Epithelial cell of prostate (primary cell): ENCODE data around the gene ZNF511.
A peak's percentile ranks its signal among the peaks of the same experiment; 100 is the strongest.

Experiments
- DNase-seq: peaks from one replicate; pipeline ENCODE4 v3.0.0-alpha.2; 2011; ENCODE audit warnings: low read depth, low spot score
- H3K27ac ChIP-seq: fragments of 450-650 bp; 2 replicates; pipeline ENCODE4 v1.5.1; 2017; ENCODE audit warnings: mild to moderate bottlenecking

The ZNF511 gene

DNA sequence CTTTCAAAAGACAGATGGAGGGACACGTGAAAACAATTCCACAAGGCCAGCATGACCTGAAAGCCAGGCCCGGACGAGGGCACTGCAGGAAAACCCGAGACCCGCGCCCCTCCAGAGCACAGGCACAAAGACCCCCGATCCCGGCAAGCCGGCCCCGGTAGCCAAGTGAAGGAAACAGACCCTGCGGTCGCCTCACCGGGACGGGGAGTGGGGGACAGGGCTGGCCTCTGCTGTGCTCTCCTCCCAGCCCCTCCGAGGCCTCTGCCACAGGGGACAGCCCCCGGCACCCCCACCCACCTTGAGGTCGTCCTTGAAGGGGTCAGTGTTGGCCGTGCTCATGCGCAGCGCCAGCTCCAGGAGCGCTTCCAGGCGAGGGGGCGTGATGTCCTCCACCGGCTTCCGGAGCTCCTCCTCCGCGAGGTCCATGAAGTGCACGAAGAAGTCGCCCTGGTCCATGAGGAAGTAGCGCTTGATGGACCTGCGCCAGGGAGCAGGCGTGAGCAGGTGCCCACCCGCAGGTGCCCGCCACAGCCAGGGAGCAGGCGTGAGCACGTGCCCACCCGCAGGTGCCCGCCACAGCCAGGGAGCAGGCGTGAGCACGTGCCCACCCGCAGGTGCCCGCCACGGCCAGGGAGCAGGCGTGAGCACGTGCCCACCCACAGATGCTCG is 20.7 kb upstream of the ZNF511 start:
- no peak for DNase-seq
- no peak overlapping the region for H3K27ac ChIP-seq

- no peak overlapping the region for H3K27ac ChIP-seq
- DNase-seq: no peak
These were observed 19.0 kb upstream of the ZNF511 start for GRCh38 chr10:133289761-133290160.

DNA sequence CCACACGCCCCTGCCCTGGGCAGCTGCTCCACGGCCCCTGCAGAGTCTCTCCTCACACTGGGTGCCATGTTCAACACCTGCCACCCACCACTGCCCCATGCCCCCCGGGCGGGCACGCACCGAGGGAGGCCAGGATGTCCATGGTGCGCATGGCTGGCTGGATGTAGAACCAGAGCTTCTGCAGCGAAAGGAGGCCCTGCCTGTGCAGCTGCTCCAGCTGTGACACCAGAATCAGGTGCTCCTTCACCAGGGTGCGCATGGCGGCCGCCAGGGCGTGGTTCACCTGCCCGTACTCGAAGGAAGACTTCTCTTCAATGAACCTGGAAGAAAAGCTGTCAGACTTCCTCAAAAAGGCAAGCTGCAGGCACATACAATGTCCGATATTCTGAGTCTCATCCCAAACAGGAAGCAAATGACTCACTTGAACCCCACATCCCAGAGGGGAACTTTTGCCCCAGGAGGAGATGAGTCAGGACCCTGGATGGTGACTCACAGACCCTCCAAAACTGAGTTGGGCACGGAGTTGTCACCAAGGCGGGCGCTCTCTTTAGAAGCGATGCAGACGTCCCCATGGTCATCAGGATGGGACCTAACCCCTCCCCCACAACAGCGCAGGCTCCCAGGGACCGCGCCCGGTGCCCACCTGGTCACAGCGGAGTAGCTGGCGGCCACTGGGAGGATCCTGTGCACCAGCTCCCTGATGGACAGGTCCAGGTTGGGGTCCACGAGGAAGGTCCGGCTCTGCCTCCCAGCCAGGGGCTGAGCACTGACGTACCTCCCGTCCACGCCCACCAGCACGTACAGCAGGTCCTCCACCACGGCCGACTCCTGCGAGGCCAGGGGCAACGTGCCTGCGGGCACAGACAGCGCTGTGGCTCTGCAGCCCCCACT is 15.6 kb upstream of the ZNF511 start:
- H3K27ac ChIP-seq: peak overlapping the region; percentile 65
- DNase-seq: no peak

DNA sequence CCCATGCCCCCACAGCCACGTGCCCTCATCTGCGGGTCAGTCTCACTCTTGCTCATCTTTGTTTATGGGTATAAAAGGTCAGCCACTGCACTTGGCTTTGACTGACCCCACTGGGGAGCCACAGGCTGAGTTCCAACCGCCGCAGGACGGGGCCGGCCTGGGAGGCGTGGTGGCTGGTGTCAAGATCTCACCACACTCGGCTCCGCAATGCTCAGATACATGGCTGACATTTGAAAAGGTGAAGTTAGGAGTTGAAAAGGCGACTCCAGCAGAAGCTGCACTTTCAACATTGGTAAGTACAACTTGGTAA is 14.9 kb upstream of the ZNF511 start:
- H3K27ac ChIP-seq: peak overlapping the region; percentile 65
- no peak for DNase-seq

DNA sequence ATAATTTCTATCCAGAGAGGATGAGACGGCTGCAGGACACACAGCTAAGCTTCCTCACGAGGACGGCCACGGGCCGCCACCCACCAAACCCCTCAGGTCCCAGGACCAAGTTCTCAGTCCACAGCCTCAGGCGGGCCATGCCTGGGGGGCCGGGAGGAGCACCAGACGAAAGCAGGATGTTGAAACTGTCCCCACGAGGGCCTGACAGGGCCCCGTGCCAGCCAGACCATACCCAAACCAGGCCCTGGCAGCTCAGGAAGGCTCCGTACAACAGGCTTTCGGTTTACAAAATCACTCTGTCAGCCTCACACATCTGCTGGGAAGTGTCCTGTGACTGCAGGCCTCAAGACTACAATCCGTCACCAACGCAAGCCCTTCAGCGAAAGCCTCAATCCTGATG is 14.5 kb upstream of the ZNF511 start:
- DNase-seq: no peak
- peak overlapping the region; percentile 65 for H3K27ac ChIP-seq

- H3K27ac ChIP-seq: no peak overlapping the region
- no peak for DNase-seq
These were observed 13.0 kb upstream of the ZNF511 start for GRCh38 chr10:133295426-133296320.

DNA sequence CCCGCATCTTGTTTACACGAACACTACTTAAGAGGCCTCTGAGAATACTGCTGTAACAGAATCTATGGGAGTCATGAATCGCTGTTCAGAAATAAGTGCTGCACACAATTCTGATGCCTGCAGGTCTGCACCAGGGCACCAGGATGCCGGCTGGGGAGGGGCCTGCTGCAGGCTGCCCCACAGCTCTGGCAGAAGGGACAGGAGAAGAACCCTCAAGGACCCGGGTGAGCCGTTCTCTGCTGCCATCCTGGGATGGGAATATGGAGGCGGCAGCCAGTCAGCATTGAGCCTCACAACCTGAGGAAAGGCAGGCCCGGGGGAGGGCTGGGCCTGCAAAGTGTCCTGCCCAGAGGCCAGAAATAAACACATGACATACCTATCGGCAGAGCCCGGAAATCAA is 11.2 kb upstream of the ZNF511 start:
- no peak for DNase-seq
- H3K27ac ChIP-seq: no peak overlapping the region

GRCh38 chr10:133298466-133298865 is 10.2 kb upstream of the ZNF511 start:
- no peak for DNase-seq
- H3K27ac ChIP-seq: no peak overlapping the region

DNA sequence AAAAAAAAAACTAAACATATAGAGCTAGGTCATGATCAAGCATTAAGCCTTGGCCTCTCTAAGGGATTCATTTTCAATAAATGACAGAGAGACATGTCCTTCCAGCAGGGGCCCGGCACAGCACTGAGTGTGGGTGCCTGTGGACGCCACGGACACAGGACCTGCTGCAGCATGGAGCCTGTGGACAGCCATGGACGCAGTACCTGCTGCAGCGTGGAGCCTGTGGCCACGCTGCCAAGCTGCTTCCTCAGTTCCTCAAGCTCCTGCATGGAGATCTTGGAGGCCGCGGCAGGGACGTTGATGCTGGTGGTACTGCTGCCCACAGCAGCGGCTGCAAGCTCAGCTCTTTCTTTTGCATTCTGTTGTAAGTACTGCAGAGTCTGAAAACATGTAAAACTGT is 9.5 kb upstream of the ZNF511 start:
- no peak overlapping the region for H3K27ac ChIP-seq
- no peak for DNase-seq

DNA sequence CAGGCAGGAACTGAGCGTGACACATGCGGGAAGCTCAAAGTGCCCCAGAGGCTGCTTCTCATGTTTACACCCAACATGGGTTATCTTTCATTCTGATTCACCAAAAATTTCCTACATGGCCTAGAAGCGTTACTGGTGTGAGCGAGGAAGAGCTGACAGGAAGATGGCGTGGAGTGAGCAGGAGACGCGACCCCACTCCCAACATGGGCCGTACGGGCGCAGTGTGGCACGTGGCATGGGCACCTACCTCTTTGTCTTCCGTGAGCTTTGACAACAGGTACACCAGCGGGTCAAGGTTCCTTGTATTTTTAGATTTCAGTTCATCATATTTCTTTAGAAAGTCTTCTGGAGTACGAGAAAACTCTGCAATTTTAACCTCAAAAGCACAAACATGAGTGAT is 9.0 kb upstream of the ZNF511 start:
- DNase-seq: no peak
- H3K27ac ChIP-seq: no peak overlapping the region

DNA sequence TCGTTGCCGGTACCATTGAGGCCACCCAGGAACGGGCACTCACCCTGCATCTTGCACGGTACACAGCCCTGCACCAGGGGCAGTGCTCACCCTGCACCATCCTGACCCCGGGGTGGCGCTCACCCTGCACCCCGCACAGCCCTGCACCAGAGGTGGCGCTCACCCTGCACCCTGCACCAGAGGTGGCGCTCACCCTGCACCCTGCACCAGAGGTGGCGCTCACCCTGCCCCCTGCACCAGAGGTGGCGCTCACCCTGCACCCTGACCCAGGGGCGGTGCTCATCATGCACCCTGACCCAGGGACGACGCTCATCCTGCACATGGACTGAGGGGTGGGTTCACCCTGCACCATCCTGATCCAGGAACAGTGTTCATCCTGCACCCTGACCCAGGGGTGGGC is 6.5 kb upstream of the ZNF511 start:
- no peak for DNase-seq
- no peak overlapping the region for H3K27ac ChIP-seq

GRCh38 chr10:133303206-133303605 is 5.5 kb upstream of the ZNF511 start:
- DNase-seq: no peak
- H3K27ac ChIP-seq: no peak overlapping the region

GRCh38 chr10:133306097-133306476 is 2.6 kb upstream of the ZNF511 start:
- no peak for DNase-seq
- H3K27ac ChIP-seq: no peak overlapping the region

DNA sequence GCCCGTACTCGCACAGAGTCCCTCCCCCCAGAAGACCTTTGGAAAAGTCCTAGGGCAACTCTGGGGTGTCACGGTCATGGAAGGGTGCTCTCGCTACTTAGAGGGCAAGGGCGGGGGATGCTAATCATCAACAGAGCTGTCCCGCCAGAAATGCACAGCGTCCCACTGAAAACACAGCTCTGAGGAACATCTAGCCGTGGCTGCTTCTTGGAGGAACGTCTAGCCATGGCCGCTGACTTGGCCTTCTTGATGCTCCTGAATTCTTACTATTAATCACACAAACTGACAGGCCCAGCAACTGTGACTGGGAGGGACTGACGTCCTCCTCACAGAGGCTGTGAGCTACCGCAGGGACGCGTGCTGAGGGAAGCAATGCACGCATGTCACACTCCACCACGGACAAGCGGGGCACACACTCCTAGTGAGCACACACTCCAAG is 1.8 kb upstream of the ZNF511 start:
- peak overlapping the region; percentile 94 for H3K27ac ChIP-seq
- DNase-seq: no peak

DNA sequence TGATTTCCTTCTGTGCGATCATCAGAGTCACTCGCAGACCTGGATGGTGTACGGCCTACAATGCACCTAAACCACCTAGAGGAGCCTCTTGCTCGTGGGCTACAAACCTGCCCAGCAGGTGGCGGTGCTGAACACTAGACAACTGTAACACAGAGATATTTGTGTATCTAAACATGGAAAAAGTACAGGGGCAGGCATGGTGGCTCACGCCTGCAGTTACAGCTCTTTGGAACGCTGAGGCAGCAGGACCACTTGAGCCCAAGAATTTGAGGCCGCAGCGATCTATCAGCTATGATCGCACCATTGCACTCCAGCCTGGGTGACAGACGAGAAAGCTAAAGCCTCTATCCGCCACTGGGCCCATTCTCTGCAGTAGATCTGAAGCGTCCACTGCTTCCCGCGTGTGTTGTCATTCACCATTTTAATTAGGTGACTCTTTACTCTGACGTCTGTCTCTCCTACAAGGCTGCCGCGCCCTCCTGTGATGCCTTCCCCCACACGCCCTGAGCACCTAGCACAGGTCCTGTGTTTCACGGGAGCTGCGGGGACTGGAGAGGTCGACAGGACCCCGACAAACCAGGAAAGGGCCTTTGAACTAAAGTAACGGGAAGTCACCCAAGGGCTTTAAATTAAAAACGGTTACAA is 816 bp upstream of the ZNF511 start:
- peak; percentile 55 for DNase-seq
- H3K27ac ChIP-seq: peak overlapping the region; percentile 94

GRCh38 chr10:133309100-133309719 is 496 bp downstream of the ZNF511 start:
- H3K27ac ChIP-seq: peak overlapping the region; percentile 94
- peak; percentile 55 for DNase-seq

DNA sequence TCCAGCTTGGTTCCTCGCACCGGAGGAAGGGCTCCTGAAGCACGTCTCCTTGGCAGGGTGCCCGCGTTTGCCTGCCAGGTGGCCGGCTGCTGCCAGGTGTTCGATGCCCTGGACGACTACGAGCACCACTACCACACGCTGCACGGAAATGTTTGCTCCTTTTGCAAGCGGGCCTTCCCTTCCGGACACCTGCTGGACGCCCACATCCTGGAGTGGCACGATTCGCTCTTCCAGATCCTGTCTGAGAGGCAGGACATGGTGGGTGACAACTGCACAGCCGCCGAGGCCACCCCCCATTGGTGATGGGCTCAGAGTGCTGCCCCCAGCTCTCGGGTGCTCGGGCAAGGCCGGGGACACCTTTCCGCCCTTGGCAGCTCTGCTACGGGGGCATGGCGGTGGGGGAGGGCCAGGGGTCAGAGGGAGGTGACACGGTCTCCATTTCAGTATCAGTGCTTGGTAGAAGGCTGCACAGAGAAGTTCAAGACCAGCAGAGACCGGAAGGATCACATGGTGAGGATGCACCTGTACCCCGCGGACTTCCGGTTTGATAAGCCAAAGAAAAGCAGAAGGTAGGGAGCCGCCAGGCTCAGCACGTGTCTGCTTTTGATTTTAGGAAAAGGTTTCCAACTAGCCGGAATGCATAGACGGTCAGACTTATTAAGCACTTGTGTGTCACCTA is 1.1 kb downstream of the ZNF511 start:
- H3K27ac ChIP-seq: no peak overlapping the region
- DNase-seq: no peak

DNA sequence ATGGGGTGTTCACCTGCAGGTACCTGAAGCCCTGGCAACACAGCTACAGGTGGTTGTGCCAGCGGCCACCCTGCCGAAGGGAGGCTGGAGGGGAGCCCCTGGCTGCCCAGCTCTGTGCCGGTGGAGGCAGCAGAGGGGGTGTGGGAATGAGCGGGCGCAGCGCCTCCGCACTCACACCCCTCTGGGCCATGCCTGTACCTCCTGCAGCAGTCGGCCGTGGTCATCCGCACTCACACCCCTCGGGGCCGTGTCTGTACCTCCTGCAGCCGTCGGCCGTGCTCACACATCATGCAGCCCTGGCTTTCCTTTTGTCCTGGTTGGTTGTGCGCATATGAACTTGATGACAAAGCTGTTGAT is 1.7 kb downstream of the ZNF511 start:
- H3K27ac ChIP-seq: no peak overlapping the region
- DNase-seq: no peak

- no peak for DNase-seq
- H3K27ac ChIP-seq: no peak overlapping the region
These were observed 2.1 kb downstream of the ZNF511 start for GRCh38 chr10:133310789-133311188.

GRCh38 chr10:133311570-133311969 is 2.9 kb downstream of the ZNF511 start:
- no peak for DNase-seq
- no peak overlapping the region for H3K27ac ChIP-seq
